ENCODE measurements around the gene POMT1.

- TF ChIP-seq CTCF (IDR thresholded peaks at IDR 0.05; ENCODE audit: insufficient read depth, low read length, poor library complexity, severe bottlenecking) (no peak), EZH2phosphoT487 (conservative IDR thresholded peaks at IDR 0.05; ENCODE audit: low read length) (no peak)
Observed at GRCh38 chr9:131459056-131459455, 43.7 kb upstream of the POMT1 start.

Measured in SU-DHL-6 (cell line).